Stimulated activated CD8-positive, alpha-beta memory T cell treated with anti-CD3 and anti-CD28 coated beads, Interleukin-2, amount 100 ng/mL, for 48 hours (primary cell): ENCODE data around the gene SIRPB1.
A peak's percentile ranks its signal among the peaks of the same experiment; 100 is the strongest.
"Not testable (repeated sequence)": the region's sequence is repeated elsewhere in the genome, so short reads cannot be mapped to it uniquely, and the experiment has no call there.

Source experiments
- DNase-seq, 2 donors: peaks; one replicate each; pipeline ENCODE4 v3.0.0-alpha.2; 2020; ENCODE audit warnings: low read depth in 2 of 2

The SIRPB1 gene

DNA sequence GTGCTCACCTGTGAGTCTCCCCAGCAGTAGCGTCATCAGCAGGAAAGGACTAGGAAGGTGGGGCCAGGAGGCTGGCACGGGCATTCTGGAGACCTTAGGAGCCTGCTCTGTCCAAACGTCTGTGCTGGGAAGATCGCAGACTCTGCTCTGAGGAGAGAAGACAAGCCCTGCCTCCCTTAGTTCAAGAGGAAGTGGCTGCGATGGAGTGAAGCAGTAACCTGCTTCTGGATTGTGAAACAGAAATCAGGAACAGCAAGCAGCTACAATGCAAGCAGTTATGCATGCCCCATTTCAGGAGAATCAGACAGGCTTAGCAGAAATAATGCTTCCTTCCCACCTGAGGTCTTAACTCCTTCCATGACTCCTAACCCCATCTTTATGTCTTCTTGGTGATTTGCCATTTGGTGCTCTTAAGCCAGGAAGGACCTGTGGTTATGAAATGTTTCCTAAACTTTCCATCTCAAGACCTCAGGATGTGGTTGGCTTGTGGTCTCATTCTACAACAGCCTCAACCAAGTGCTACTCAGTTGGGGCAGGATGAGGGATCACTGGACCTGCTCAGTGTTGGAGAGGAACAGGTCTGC lies at the start of gene SIRPB1:
SIRPB1 (minus strand) TSS at position 149 of the 584 bp plus-strand sequence; CDS start at position 84, 65 bp downstream.
- DNase-seq, result no peak

DNA sequence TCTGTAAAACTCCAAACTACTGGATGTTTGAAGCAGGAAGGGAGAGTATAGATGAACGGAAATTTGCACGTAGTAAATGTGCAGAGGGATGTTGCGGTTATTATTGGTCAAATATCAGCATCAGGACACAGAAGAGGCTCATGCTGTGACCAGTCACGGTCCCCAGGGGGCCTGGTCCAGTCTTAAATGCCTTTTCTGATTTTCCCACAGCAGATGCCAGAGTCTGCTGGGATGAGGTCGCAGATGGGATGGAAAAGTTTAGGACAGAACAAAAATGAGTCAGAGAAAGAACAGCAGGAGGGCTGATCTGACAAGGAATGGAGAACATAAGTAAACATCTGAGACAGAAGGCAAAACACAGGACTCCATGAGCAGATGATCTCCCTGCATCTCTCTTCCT lies 49.5 kb upstream of the SIRPB1 start:
- DNase-seq, result no peak

GRCh38 chr20:1667502-1668085 lies 47.8 kb upstream of the SIRPB1 start:
- no peak for DNase-seq

DNA sequence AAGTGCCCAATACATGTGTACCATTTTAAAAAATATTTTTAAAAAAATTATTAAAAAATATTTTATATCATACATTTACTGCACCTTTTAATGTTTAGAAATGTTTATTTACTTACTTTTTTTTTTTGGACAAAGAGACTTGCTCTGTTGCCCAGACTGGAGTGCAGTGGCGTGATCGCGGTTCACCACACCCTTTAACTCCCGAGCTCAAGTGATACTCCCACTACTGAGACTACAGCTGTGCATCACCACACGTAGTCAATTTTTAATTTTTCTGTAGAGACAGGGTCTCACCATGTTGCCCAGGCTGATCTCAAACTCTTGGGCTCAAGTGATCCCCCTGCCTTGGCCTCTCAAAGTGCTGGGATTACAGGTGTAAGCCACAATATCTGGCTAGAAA lies 47.0 kb upstream of the SIRPB1 start:
- DNase-seq, result no peak

DNA sequence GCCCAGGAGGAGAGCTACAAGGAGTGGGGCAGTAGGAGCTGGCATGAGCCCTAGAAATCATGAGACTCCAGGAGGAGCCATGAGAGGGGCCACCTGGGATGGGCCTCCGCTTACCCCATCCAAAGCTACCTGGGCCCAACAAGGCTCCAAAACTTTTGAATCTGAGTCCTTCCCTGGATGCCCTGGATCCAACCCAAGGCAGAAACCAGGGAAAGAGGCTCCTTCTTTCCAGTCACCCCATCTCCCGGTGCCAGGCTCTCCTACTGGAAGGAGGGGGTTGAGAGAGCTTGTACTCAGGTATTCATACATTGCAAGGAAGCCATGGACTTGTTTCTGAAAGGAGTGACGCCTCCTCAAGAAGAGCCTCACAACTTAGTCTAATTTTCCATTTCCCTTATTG lies 45.5 kb upstream of the SIRPB1 start:
- DNase-seq, result no peak

- DNase-seq, result peak; percentile 50 to 58
Observed at GRCh38 chr20:1664911-1665310, 45.1 kb upstream of the SIRPB1 start.

DNA sequence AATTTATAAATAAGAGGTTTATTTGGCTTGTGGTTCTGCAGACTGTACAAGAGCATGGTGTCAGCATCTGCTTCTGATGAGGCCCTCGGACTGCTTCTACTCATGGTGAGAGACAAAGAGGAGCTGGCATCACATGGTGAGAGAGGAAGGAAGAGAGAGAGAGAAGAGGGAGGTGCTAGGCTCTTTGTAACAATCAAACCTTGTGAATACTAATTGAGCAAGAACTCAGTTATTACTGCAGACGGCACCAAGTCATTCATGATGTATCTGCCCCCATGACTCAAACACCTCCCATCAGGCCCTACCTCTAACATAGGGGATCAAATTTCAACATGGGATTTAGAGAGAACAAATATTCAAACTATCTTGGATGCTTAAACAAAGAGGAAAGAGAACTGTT lies 44.1 kb upstream of the SIRPB1 start:
- DNase-seq, result no peak

GRCh38 chr20:1661542-1662299 lies 41.9 kb upstream of the SIRPB1 start:
- DNase-seq, result no peak

DNA sequence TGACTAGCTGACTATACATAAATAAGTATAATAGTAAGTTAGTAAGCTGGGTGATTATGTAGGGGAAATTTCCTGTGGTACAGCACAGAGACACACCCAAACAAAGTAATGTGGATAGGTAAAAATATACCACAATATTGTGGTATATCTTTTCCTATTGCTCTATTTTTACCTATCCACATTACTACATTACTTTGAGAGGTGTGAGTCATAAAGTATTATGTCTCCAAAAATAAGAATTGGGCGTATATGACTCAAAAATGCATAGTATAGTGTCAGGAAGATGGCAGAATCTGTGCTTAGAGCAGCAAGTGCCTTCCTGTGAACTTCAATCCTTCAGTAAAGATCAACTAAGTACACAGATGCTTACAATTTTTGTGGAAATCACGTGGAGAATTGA lies 40.4 kb upstream of the SIRPB1 start:
- no peak for DNase-seq

DNA sequence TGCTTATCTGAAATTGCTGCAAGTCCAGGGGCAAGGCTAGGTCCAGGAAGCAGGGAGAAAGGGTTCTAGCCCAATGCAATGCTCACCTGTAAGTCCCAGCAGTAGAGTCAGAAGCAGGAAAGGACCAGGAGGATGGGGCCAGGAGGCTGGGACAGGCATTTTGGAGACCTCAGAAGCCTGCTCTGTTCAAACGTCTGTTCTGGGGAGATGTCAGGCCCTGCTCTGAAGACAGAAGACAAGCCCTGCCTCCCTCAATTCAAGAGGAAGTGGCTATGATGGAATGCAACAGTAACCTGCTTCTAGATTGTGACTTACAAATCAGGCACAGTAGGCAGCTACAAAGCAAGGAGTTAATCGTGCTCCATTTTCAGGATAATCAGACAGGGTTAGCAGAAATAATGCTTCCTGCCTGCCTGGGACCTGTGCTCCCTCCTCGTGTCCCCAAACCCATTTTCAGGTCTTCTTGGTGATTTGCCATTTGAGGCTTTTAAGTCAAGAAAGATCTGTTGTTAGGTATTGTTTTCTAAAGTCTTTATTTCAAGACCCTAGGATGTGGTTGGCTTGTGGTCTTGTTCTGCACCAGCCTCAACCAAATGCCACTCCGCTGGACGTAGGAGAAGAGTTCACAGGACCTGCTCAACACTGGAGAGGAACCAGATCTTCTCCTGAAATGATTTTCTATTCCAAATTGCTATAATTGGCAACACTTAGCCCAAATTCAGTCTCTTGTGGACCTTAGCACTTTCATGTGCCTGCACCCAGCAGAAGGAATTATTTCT lies 37.9 kb upstream of the SIRPB1 start, which contains the start of gene SIRPG:
SIRPG (minus strand) TSS at position 224 of the 779 bp plus-strand sequence; CDS start at position 159, 65 bp downstream.
- no peak for DNase-seq

DNA sequence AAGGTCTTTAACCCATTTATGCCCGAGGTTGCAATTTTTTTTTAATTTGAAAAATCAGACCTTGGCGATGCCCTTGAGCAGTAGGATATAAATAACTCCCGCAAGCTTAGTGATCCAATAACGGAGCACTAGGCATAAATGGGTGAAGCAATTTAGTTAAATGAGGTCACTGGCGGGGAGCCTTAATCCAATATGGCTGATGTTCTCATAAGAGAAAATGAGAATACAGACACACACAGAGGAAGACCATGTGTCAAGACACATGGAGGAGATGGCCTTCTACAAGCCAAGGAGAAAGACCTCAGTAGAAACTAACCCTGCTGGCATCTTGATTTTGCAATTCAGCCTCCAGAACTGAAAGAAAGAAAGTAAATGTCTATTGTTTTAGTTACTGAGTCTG lies 37.0 kb upstream of the SIRPB1 start:
- no peak for DNase-seq

DNA sequence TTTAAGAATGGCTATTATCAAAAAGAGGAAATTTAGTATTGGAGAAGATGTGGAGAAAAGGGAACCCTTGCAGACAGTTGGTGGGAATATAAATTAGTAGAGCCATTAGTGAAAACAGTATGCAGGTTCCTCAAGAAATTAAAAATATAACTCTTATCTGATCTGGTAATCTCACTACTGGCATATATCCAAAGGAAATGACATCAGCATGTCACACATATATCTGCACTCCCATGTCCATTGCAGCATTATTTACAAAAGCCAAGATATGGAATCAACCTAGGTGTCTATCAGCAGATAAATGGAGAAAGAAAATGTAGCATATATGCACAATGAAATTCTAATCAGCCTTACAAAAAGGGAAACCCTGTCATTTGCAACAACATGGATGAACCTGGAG lies 35.2 kb upstream of the SIRPB1 start:
- no peak for DNase-seq

GRCh38 chr20:1652960-1653359 lies 33.2 kb upstream of the SIRPB1 start:
- no peak for DNase-seq

DNA sequence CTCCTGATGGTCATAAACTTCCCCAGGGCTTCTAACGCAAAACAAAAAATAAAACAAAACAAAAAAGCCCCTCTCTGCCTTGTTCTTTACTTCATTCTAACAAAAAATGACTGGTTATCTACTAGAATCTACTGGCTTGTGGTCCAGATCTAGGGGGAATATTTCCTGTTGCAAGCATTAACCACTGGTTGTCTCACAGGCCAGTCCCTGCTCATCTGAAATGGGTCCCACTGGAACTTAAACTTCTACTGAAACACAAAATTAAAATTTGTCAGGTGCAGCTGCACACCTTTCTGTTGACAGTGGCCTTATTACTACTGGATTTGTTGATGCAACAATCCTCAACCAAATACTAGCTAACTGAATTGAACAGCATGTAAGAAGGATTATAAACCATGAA lies 32.3 kb upstream of the SIRPB1 start:
- DNase-seq, result no peak

GRCh38 chr20:1651268-1652058 lies 31.7 kb upstream of the SIRPB1 start:
- no peak for DNase-seq

- DNase-seq, result no peak
Observed at GRCh38 chr20:1648101-1648500, 28.3 kb upstream of the SIRPB1 start.

GRCh38 chr20:1646975-1647431 lies 27.2 kb upstream of the SIRPB1 start:
- no peak for DNase-seq

GRCh38 chr20:1644101-1644962 lies 24.5 kb upstream of the SIRPB1 start:
- DNase-seq, result no peak

- DNase-seq, result not testable (repeated sequence)
Observed at GRCh38 chr20:1638643-1639042, 18.8 kb upstream of the SIRPB1 start.

- no peak for DNase-seq
Observed at GRCh38 chr20:1637755-1638154, 17.9 kb upstream of the SIRPB1 start.
